IPS DF 6.9 (cell line): Measurements from ENCODE around the gene SEMA6A.
"Not testable (repeated sequence)": the region's sequence is repeated elsewhere in the genome, so short reads cannot be mapped to it uniquely, and the experiment has no call there.

ENCODE experiments used
- DNase-seq: peaks from one replicate; pipeline ENCODE4 v3.0.0-alpha.2; 2013; ENCODE audit warnings: low read depth, low spot score
- H3K27ac ChIP-seq: one replicate; pipeline ENCODE4 v1.5.1; 2013; ENCODE audit warnings: low read length, control low read depth
- H3K27me3 ChIP-seq: 2 replicates; pipeline ENCODE4 v1.6.1; 2013; ENCODE audit warnings: mild to moderate bottlenecking, low read length; ENCODE audit not compliant: control insufficient read depth, insufficient read depth
- H3K36me3 ChIP-seq: 2 replicates; pipeline ENCODE4 v1.6.1; 2013; ENCODE audit warnings: low read length; ENCODE audit not compliant: control insufficient read depth, insufficient read depth
- H3K4me1 ChIP-seq: 2 replicates; pipeline ENCODE4 v1.6.1; 2013; ENCODE audit warnings: low read length; ENCODE audit not compliant: control insufficient read depth, insufficient read depth
- H3K4me3 ChIP-seq: 2 replicates; pipeline ENCODE4 v1.5.1; 2013; ENCODE audit warnings: mild to moderate bottlenecking, low read length
- H3K9me3 ChIP-seq: 2 replicates; pipeline ENCODE4 v1.6.1; 2013; ENCODE audit warnings: low read length, inconsistent platforms; ENCODE audit not compliant: control insufficient read depth, insufficient read depth
- WGBS: extraction: QIAGEN DNeasy Blood & Tissue Kit; methylation state at CpG from one replicate; pipeline ENCODE4 v1.1.7; 2013; ENCODE audit warnings: mixed read lengths, missing lambda C conversion rate; ENCODE audit not compliant: insufficient read length, insufficient coverage; 5-methylcytosine and 5-hydroxymethylcytosine counted together

Gene SEMA6A

GRCh38 chr5:116524051-116524904, 50.3 kb downstream of the SEMA6A start:
- Histone ChIP-seq H3K36me3 (no peaks in the 10 kb centered on the region), H3K9me3 (no peaks in the 10 kb centered on the region), H3K4me1 (peaks cover 7% of the 10 kb centered on the region; the same call in 1 of the 2 replicates), H3K27me3 (no peaks in the 10 kb centered on the region), H3K4me3 (no peak overlapping the region), H3K27ac (no peak overlapping the region)
- no CpG with 5 or more reads among the region's 3 CpGs for WGBS
- DNase-seq, result no peak

- H3K9me3 ChIP-seq, H3K36me3 ChIP-seq, H3K4me1 ChIP-seq, H3K27ac ChIP-seq, H3K27me3 ChIP-seq, DNase-seq, H3K4me3 ChIP-seq: not testable (repeated sequence)
- WGBS, result no CpG with 5 or more reads among the region's 11 CpGs
Measured at GRCh38 chr5:116523182-116523581, 51.4 kb downstream of the SEMA6A start.

GRCh38 chr5:116522356-116523136, 52.1 kb downstream of the SEMA6A start:
- Histone ChIP-seq H3K27ac (no peak overlapping the region), H3K9me3 (no peaks in the 10 kb centered on the region), H3K36me3 (no peaks in the 10 kb centered on the region), H3K4me3 (no peak overlapping the region), H3K4me1 (peaks cover 7% of the 10 kb centered on the region; the same call in 1 of the 2 replicates), H3K27me3 (no peaks in the 10 kb centered on the region)
- no CpG with 5 or more reads among the region's 9 CpGs for WGBS
- DNase-seq, result no peak

GRCh38 chr5:116521173-116521872, 53.3 kb downstream of the SEMA6A start:
- WGBS, result no CpG with 5 or more reads among the region's 5 CpGs

GRCh38 chr5:116520771-116521170, 53.9 kb downstream of the SEMA6A start:
- DNase-seq, result no peak
- no peak overlapping the region for H3K27ac ChIP-seq
- H3K4me3 ChIP-seq, result no peak overlapping the region
- H3K4me1 ChIP-seq, result peaks cover 5% of the 10 kb centered on the region; the same call in 1 of the 2 replicates
- H3K36me3 ChIP-seq, result no peaks in the 10 kb centered on the region
- H3K9me3 ChIP-seq, result no peaks in the 10 kb centered on the region
- H3K27me3 ChIP-seq, result no peaks in the 10 kb centered on the region
- no CpG with 5 or more reads among the region's 1 CpG for WGBS

More at GRCh38 chr5:116521173-116521872, 53.3 kb downstream of the SEMA6A start:
- peaks cover 5% of the 10 kb centered on the region; the same call in 1 of the 2 replicates for H3K4me1 ChIP-seq
- H3K27ac ChIP-seq, result no peak overlapping the region
- no peak for DNase-seq
- no peaks in the 10 kb centered on the region for H3K27me3 ChIP-seq
- no peak overlapping the region for H3K4me3 ChIP-seq
- no peaks in the 10 kb centered on the region for H3K36me3 ChIP-seq
- H3K9me3 ChIP-seq, result no peaks in the 10 kb centered on the region

GRCh38 chr5:116518423-116518822, 56.2 kb downstream of the SEMA6A start:
- H3K4me1 ChIP-seq, result peaks cover 5% of the 10 kb centered on the region; the same call in 1 of the 2 replicates
- no peaks in the 10 kb centered on the region for H3K36me3 ChIP-seq
- WGBS, result no CpG with 5 or more reads among the region's 3 CpGs
- H3K27ac ChIP-seq, result no peak overlapping the region
- no peaks in the 10 kb centered on the region for H3K27me3 ChIP-seq
- H3K4me3 ChIP-seq, result no peak overlapping the region
- no peak for DNase-seq
- H3K9me3 ChIP-seq, result no peaks in the 10 kb centered on the region

GRCh38 chr5:116517488-116517887, 57.1 kb downstream of the SEMA6A start:
- peaks cover 3% of the 10 kb centered on the region; the same call in 1 of the 2 replicates for H3K4me1 ChIP-seq
- H3K27ac ChIP-seq, result no peak overlapping the region
- H3K27me3 ChIP-seq, result no peaks in the 10 kb centered on the region
- no peaks in the 10 kb centered on the region for H3K9me3 ChIP-seq
- H3K36me3 ChIP-seq, result no peaks in the 10 kb centered on the region
- no CpG with 5 or more reads among the region's 2 CpGs for WGBS
- no peak for DNase-seq
- H3K4me3 ChIP-seq, result no peak overlapping the region

- WGBS, result no CpG with 5 or more reads among the region's 4 CpGs
Measured at GRCh38 chr5:116516021-116516420, 58.6 kb downstream of the SEMA6A start.

GRCh38 chr5:116514421-116514970, 60.1 kb downstream of the SEMA6A start:
- no peak for DNase-seq
- no peaks in the 10 kb centered on the region for H3K36me3 ChIP-seq
- no peak overlapping the region for H3K27ac ChIP-seq
- H3K27me3 ChIP-seq, result no peaks in the 10 kb centered on the region
- H3K4me3 ChIP-seq, result no peak overlapping the region
- no peaks in the 10 kb centered on the region; the same call in 1 of the 2 replicates for H3K4me1 ChIP-seq
- WGBS, result no CpG with 5 or more reads among the region's 2 CpGs
- no peaks in the 10 kb centered on the region for H3K9me3 ChIP-seq

More at GRCh38 chr5:116516021-116516420, 58.6 kb downstream of the SEMA6A start:
- no peak overlapping the region for H3K27ac ChIP-seq
- no peaks in the 10 kb centered on the region for H3K9me3 ChIP-seq
- H3K4me3 ChIP-seq, result no peak overlapping the region
- peaks cover 3% of the 10 kb centered on the region; the same call in 1 of the 2 replicates for H3K4me1 ChIP-seq
- no peak for DNase-seq
- H3K27me3 ChIP-seq, result no peaks in the 10 kb centered on the region
- H3K36me3 ChIP-seq, result no peaks in the 10 kb centered on the region

GRCh38 chr5:116510517-116510916, 64.1 kb downstream of the SEMA6A start:
- Histone ChIP-seq H3K36me3 (no peaks in the 10 kb centered on the region), H3K9me3 (no peaks in the 10 kb centered on the region), H3K4me1 (peaks cover 4% of the 10 kb centered on the region), H3K27me3 (no peaks in the 10 kb centered on the region), H3K27ac (no peak overlapping the region), H3K4me3 (no peak overlapping the region)
- WGBS, result no CpG with 5 or more reads among the region's 1 CpG
- no peak for DNase-seq
